ENCODE measurements around the gene TRMT13. TPM values are rescaled to one million over a fixed set of nuclear protein-coding genes. Genes with fewer than 3 reads are reported as not detected.

The TRMT13 gene
- total RNA-seq, 1 experiment from 2014 or later = 23.3 TPM

- no peak for DNase-seq (ENCODE audit: low spot score)
- ChIA-PET POLR2A (ENCODE audit: low non-redundant PET) (no interaction called here), CTCF (interaction anchor here (0.7 kb wide), 1 partner anchor 15 kb away, joined by 3 read pairs; no protein-coding TSS in a partner anchor)
- no peak for TF ChIP-seq CTCF (conservative IDR thresholded peaks at IDR 0.05; ENCODE audit: low read depth, low read length)
- H3K36me3 ChIP-seq (ENCODE audit: insufficient read depth, low read length, poor library complexity, severe bottlenecking) = no peaks in the 10 kb centered on the region
- no peaks in the 10 kb centered on the region for H3K27me3 ChIP-seq (replicated peaks; ENCODE audit: insufficient read depth, low read depth, low read length, poor library complexity)
- H3K27ac ChIP-seq (ENCODE audit: low read depth, low read length, poor library complexity, severe bottlenecking) = no peak overlapping the region
- no peaks in the 10 kb centered on the region for H3K4me1 ChIP-seq (ENCODE audit: insufficient read depth, low read length, poor library complexity, severe bottlenecking)
- no TSS peak for BruUV-seq (replicated peaks)
- H3K9me3 ChIP-seq (ENCODE audit: low read depth, low read length, poor library complexity, severe bottlenecking) = no peaks in the 10 kb centered on the region
- no peak overlapping the region for H3K4me3 ChIP-seq (ENCODE audit: low read depth, low read length, poor library complexity, severe bottlenecking)
- intact Hi-C loops (cut with micrococcal nuclease; ENCODE audit: unreplicated experiment) = no loop called here
Measured at GRCh38 chr1:100122177-100122576, 10.8 kb upstream of the TRMT13 start.

GRCh38 chr1:100127226-100127625, 5.7 kb upstream of the TRMT13 start:
- no TSS peak for BruUV-seq (replicated peaks)
- no peak for DNase-seq (ENCODE audit: low spot score)
- POLR2A ChIA-PET (ENCODE audit: low non-redundant PET) = no interaction called here
- Histone ChIP-seq H3K27me3 (replicated peaks; ENCODE audit: insufficient read depth, low read depth, low read length, poor library complexity) (no peaks in the 10 kb centered on the region), H3K27ac (ENCODE audit: low read depth, low read length, poor library complexity, severe bottlenecking) (no peak overlapping the region), H3K9me3 (ENCODE audit: low read depth, low read length, poor library complexity, severe bottlenecking) (no peaks in the 10 kb centered on the region), H3K4me3 (ENCODE audit: low read depth, low read length, poor library complexity, severe bottlenecking) (no peak overlapping the region), H3K4me1 (ENCODE audit: insufficient read depth, low read length, poor library complexity, severe bottlenecking) (peaks cover 11% of the 10 kb centered on the region), H3K36me3 (ENCODE audit: insufficient read depth, low read length, poor library complexity, severe bottlenecking) (no peaks in the 10 kb centered on the region)
- TF ChIP-seq CTCF (conservative IDR thresholded peaks at IDR 0.05; ENCODE audit: low read depth, low read length) = no peak
- no peak for TF ChIP-seq EZH2 (IDR thresholded peaks at IDR 0.05; ENCODE audit: borderline replicate concordance, low read depth, low read length, poor library complexity, severe bottlenecking)
- intact Hi-C loops (cut with micrococcal nuclease; ENCODE audit: unreplicated experiment) = no loop called here
- CTCF ChIA-PET = no interaction called here

GRCh38 chr1:100130552-100131077, 2.3 kb upstream of the TRMT13 start:
- TF ChIP-seq CTCF (conservative IDR thresholded peaks at IDR 0.05; ENCODE audit: low read depth, low read length) (no peak), EZH2 (IDR thresholded peaks at IDR 0.05; ENCODE audit: borderline replicate concordance, low read depth, low read length, poor library complexity, severe bottlenecking) (no peak)
- Histone ChIP-seq H3K27ac (ENCODE audit: low read depth, low read length, poor library complexity, severe bottlenecking) (no peak overlapping the region), H3K4me3 (ENCODE audit: low read depth, low read length, poor library complexity, severe bottlenecking) (no peak overlapping the region), H3K9me3 (ENCODE audit: low read depth, low read length, poor library complexity, severe bottlenecking) (no peaks in the 10 kb centered on the region), H3K27me3 (replicated peaks; ENCODE audit: insufficient read depth, low read depth, low read length, poor library complexity) (no peaks in the 10 kb centered on the region), H3K4me1 (ENCODE audit: insufficient read depth, low read length, poor library complexity, severe bottlenecking) (peaks cover 20% of the 10 kb centered on the region), H3K36me3 (ENCODE audit: insufficient read depth, low read length, poor library complexity, severe bottlenecking) (no peaks in the 10 kb centered on the region)
- BruUV-seq (replicated peaks) = no TSS peak
- intact Hi-C loops (cut with micrococcal nuclease; ENCODE audit: unreplicated experiment) = loop anchor here (10.0 kb wide), 2 partner anchors 224 to 324 kb away; partner anchors contain the start of gene CDC14A
- ChIA-PET CTCF (no interaction called here), POLR2A (ENCODE audit: low non-redundant PET) (no interaction called here)
- DNase-seq (ENCODE audit: low spot score) = no peak
